NCI-H345 treated with DMSO at 0.1 percent for 48 hours (cell line): ENCODE measurements around the gene RUSC2.

Experiments used
- DNase-seq: peaks from one replicate; lab custom pipeline; 2025; ENCODE audit not compliant: unreplicated experiment; lab: John Stamatoyannopoulos, UW

Gene RUSC2, protein sequence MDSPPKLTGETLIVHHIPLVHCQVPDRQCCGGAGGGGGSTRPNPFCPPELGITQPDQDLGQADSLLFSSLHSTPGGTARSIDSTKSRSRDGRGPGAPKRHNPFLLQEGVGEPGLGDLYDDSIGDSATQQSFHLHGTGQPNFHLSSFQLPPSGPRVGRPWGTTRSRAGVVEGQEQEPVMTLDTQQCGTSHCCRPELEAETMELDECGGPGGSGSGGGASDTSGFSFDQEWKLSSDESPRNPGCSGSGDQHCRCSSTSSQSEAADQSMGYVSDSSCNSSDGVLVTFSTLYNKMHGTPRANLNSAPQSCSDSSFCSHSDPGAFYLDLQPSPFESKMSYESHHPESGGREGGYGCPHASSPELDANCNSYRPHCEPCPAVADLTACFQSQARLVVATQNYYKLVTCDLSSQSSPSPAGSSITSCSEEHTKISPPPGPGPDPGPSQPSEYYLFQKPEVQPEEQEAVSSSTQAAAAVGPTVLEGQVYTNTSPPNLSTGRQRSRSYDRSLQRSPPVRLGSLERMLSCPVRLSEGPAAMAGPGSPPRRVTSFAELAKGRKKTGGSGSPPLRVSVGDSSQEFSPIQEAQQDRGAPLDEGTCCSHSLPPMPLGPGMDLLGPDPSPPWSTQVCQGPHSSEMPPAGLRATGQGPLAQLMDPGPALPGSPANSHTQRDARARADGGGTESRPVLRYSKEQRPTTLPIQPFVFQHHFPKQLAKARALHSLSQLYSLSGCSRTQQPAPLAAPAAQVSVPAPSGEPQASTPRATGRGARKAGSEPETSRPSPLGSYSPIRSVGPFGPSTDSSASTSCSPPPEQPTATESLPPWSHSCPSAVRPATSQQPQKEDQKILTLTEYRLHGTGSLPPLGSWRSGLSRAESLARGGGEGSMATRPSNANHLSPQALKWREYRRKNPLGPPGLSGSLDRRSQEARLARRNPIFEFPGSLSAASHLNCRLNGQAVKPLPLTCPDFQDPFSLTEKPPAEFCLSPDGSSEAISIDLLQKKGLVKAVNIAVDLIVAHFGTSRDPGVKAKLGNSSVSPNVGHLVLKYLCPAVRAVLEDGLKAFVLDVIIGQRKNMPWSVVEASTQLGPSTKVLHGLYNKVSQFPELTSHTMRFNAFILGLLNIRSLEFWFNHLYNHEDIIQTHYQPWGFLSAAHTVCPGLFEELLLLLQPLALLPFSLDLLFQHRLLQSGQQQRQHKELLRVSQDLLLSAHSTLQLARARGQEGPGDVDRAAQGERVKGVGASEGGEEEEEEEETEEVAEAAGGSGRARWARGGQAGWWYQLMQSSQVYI (N-terminal part only)

GRCh38 chr9:35489313-35490154 lies at the start of gene RUSC2:
TSS of gene RUSC2 (plus strand) at chr9:35490111. CDS start at chr9:35546522, 56,411 bp downstream.
- peak; percentile 54 for DNase-seq

DNA sequence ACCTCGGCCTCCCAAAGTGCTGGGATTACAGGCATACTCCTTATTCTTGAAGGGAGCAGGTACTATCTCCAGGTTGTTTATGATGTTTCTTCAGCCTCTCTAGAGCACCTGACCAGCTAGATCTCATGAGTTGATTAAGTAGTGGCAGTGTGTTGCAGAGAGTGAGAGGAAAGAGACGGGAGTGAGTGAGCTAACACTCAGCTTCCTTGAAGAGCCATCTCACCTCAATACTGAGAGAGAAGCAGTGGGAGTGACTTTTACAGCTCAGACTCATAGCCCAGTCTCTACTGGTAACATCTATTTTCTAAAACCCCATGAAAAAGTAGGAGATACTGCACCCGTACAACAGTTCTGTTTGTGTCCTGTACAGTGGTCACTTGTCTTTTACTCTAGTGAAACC lies 43.9 kb upstream of the RUSC2 start:
- DNase-seq, result no peak

DNA sequence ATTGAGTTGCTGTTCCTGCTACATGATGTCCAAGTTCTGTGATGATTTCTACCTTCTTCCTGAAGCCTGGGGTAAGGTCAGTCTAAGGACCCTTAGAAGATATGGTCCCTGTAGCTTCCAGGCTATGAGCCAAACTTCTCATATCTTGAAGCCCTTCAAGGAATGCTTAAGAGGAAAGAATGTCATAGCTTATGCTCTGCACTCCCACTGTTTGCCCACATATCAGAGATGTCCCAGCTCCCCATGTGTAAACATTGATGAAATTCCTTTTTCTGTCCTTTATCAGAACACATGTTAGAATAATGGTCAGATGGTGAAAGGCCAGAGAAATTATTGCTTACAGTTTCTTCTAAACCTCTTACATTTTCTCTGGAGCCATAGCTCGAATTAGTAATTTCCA lies 41.4 kb upstream of the RUSC2 start:
- no peak for DNase-seq

- no peak for DNase-seq
These were observed 37.4 kb upstream of the RUSC2 start for GRCh38 chr9:35452481-35452880.

DNA sequence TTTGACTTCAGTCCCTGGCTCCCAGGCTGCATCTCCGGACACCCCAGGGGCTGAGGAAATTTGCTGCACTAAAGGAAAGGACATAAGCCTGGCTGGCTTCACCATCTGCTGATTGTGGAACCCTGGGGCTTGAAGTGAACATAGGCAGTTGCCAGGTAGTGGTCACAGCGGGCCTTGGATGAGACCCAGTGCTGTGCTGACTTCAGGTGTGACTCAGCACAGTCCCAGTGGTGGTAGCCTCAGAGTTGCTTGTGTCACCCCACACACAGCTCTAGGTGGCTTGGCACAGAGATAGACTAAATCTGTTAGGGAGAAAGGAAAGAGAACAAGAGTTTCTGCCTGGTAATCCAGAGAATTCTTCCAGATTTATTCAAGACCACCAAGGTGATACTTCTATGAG lies 36.1 kb upstream of the RUSC2 start:
- DNase-seq, result no peak

DNA sequence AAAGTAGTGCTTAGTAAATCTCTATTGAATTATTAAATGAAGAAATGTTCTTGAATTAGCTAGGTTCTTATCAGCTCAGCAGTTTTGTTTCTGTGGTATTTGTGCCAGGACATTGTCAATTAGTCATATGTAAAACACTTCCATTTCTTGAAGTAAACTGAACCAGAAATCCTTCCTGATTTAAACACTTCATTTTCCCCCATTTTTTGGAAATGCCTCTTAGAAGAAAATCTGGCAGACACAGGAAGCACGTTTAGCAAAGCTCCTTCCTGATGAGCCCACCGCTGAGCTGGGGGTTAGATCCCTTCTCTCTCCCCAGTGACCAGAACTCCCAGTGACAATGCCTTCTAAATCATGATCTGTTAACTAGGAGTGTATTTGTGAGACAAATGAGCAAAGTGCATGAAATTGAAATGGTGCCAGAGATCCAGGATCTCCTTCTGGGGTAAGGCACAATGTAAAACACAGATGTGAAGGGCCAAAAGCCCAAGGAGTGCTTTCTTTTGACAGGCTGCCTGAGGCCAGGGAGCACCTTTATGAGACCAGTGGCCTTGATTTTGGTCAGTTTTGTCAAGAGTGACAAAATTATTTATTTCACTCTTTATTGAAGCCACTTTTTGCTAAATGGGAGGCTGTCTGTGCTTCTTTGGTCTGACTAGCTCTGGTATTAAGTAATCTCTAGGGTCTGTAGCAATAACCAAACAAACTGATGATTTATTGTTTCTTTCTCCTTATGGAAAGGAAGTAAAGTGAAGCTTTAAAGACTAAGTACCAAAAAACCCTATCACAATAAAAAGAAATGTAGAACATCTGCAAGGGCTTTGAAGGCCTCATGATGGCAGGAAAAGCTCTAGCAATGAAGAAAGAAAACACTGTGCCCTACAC lies 25.5 kb upstream of the RUSC2 start:
- no peak for DNase-seq

- no peak for DNase-seq
These were observed 19.6 kb upstream of the RUSC2 start for GRCh38 chr9:35470340-35470739.

DNA sequence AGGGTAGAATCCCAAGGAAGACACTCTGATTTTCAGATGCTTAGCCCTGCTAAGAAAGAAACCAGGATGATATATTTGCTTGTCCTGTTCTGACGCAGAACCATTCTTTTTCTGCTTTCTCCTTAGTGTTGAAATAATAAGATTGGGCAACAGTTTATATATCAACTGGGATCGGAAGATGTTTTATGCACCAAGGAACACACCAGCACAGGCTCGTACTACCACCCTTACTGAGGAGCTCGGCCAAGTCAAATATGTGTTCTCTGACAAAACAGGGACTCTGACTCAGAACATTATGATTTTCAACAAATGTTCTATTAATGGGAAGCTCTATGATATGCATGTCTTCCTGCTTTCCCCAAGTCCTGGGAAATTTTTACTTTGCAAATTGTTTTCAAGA lies 19.0 kb upstream of the RUSC2 start:
- no peak for DNase-seq

DNA sequence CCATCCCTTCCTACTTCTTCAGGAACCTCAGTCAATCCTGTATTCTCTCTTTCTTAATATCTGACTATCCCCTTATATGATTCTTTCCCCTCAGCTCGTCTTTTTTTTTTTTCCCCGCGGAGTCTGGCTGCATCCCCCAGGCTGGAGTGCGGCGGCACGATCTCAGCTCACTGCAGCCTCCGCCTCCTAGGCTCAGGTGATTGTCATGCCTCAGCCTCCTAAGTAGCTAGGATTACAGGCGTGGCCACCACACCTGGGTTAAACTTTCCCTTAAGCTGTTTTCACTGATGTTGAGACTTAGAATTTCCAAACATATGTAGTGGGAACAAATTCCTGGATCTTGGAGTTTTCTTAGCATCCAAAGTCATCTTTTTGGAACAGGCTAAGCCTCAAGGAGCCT lies 13.3 kb upstream of the RUSC2 start:
- no peak for DNase-seq

DNA sequence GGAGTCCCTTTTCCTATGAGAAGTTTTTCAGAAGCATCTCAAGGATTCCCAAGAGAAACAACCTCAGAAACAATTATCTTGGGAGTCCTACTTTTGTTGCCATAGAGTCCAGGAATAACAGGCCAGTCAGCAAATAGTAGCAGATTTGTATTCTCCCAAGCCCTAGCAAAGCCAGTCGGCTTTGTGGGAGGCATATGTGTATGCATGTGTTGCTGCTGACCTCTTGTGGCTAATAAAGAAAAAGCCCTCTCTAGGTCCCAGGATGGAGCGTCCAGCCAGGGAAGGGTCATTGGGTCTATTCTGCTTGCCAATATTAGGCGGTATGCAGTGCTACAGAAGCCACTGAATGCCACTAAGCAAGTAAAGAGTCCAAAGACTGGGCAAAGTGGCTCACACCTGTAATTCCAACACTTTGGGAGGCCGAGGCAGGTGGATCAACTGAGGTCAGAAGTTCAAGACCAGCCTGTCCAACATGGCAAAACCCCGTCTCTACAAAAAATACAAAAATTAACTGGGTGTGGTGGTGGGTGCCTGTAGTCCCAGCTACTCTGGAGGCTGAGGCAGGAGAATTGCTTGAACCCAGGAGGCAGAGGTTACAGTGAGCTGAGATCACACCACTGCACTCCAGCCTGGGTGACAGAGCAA lies 12.6 kb upstream of the RUSC2 start:
- peak; percentile 36 for DNase-seq

DNA sequence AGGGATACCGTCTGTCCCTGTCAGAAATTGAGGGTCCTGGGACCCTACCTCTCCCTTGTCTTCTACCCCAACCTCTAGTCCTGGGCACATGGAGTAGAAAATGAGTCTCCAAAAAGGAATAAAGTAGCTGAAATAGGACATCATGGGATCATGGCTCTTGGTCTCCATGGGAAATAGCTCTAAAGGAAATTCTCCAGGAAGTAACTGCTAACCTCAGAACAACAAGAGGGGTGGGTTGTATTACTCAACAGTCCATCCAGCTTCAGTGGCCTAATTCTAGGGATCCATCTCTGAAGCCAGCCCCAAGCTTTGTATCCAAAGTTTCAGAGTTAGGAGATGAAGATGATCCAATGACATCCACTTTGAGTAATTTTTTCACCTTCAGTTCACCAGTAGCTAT lies 11.0 kb upstream of the RUSC2 start:
- DNase-seq, result no peak

DNA sequence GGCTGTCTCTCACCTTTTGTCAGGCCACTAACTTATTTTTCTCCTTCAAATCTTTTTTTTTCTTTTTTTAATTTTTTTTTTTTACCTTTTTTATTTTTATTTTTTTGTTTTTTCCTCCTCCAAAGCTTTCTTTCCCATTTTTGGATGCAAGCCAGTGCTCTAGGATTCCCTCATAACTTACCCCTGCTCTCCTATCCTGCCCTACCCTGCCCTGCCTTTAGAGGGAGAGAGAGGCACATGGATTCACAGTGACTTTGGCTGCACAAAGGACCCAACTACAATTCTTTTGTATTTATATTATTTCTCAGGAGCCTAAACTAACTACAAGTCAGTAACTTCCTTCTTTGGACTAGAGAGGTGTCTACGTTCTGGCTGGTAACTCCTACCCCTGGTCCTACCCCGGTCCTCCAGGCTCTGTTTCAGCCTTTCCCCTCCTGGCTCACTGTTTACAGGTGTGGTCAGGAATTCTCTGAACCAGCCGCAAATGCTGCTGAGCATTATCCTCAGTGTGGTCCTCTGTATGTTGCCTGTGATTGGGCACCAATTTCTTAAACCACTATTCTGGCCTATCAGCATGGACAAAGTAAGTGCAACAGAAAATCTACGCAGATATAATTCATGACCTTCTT lies 8.4 kb upstream of the RUSC2 start:
- no peak for DNase-seq

DNA sequence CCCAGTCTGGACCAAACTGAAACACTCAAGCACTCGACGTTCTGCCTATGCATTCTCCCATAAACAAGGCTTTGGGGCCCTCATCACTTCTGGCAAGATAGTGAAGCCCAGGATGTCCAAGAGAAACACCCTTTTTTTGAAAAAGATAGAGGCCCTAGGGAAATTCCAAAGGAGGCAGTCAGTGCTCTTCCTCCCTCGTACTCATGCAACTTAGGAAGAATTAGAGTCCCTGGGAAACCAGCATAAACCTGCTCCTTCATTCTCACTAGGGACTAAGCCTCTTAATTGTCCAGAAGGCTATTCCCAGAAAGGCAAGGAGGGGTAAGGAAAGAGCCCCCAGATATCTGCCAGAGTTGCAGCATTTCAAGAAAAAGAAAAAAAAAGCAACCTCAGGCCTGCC lies 7.8 kb upstream of the RUSC2 start:
- DNase-seq, result no peak

GRCh38 chr9:35484406-35484805 lies 5.5 kb upstream of the RUSC2 start:
- no peak for DNase-seq

DNA sequence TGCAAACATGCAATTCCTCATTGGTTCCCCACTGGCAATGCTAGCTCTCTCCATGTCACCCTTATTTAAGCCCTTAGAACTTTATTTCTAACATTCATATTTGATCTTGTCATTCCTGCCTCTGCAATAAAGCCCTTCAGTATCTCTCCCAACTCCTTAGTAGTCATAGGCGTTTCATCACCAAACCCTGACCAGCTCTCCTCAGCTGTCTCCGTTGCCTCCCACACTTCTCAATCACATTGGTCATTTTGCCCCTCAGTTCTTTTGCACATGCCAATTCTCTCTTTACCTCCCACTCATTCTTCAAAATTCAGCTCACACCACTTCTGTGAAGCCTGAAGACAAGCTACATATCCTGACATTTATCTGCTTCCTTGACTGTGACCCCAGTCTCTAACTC lies 2.8 kb upstream of the RUSC2 start:
- DNase-seq, result no peak

GRCh38 chr9:35488021-35488420 lies 1.9 kb upstream of the RUSC2 start:
- DNase-seq, result no peak

- no peak for DNase-seq
These were observed 1.2 kb upstream of the RUSC2 start for GRCh38 chr9:35488566-35489312.
